Measurements from ENCODE around the gene KCNIP1.

KCNIP1 gene

GRCh38 chr5:170651604-170652277 is 147.9 kb downstream of the KCNIP1 start:
- DNase-seq, result no peak

GRCh38 chr5:170655476-170655875 is 151.7 kb downstream of the KCNIP1 start:
- no peak for DNase-seq

GRCh38 chr5:170655920-170656319 is 152.1 kb downstream of the KCNIP1 start:
- no peak for DNase-seq

GRCh38 chr5:170656346-170656745 is 152.5 kb downstream of the KCNIP1 start:
- DNase-seq, result no peak

GRCh38 chr5:170660531-170660930 is 156.7 kb downstream of the KCNIP1 start:
- no peak for DNase-seq

- no peak for DNase-seq
Measured at GRCh38 chr5:170662966-170663365, 159.1 kb downstream of the KCNIP1 start.

- DNase-seq, result no peak
Measured at GRCh38 chr5:170678811-170679210, 175.0 kb downstream of the KCNIP1 start.

- DNase-seq, result no peak
Measured at GRCh38 chr5:170681013-170681433, 177.2 kb downstream of the KCNIP1 start.

- no peak for DNase-seq
Measured at GRCh38 chr5:170691657-170692056, 187.8 kb downstream of the KCNIP1 start.

- no peak for DNase-seq
Measured at GRCh38 chr5:170693701-170694100, 189.9 kb downstream of the KCNIP1 start.

GRCh38 chr5:170694911-170695310 is 191.1 kb downstream of the KCNIP1 start:
- no peak for DNase-seq

- DNase-seq, result no peak
Measured at GRCh38 chr5:170697031-170697430, 193.2 kb downstream of the KCNIP1 start.

- DNase-seq, result no peak
Measured at GRCh38 chr5:170700503-170700902, 196.7 kb downstream of the KCNIP1 start.

- no peak for DNase-seq
Measured at GRCh38 chr5:170701334-170701733, 197.5 kb downstream of the KCNIP1 start.

GRCh38 chr5:170704417-170705192 is 200.8 kb downstream of the KCNIP1 start:
- DNase-seq, result no peak

GRCh38 chr5:170709640-170710039 is 205.8 kb downstream of the KCNIP1 start:
- no peak for DNase-seq

GRCh38 chr5:170711300-170711699 is 207.5 kb downstream of the KCNIP1 start:
- DNase-seq, result no peak

GRCh38 chr5:170715141-170715540 is 211.3 kb downstream of the KCNIP1 start:
- DNase-seq, result no peak

- no peak for DNase-seq
Measured at GRCh38 chr5:170716396-170716795, 212.6 kb downstream of the KCNIP1 start.

- no peak for DNase-seq
Measured at GRCh38 chr5:170719551-170719950, 215.7 kb downstream of the KCNIP1 start.

- no peak for DNase-seq
Measured at GRCh38 chr5:170720179-170720578, 216.4 kb downstream of the KCNIP1 start.

GRCh38 chr5:170720984-170721383 is 217.2 kb downstream of the KCNIP1 start:
- DNase-seq, result no peak

- DNase-seq, result no peak
Measured at GRCh38 chr5:170721681-170722080, 217.9 kb downstream of the KCNIP1 start.

GRCh38 chr5:170722316-170722715 is 218.5 kb downstream of the KCNIP1 start:
- no peak for DNase-seq

GRCh38 chr5:170731052-170731451 is 227.2 kb downstream of the KCNIP1 start:
- no peak for DNase-seq

Measured in NCI-H1930 (cell line).